ENCODE measurements around the gene MED25. TPM values are rescaled to one million over a fixed set of nuclear protein-coding genes. Genes with fewer than 3 reads are reported as not detected.

MED25 gene
- total and polyA plus RNA-seq, 9 of the 15 experiments (the other 6 are each of a cell fraction or from before 2014, with no cell fraction given), result 4.1 to 93.9 (median 19.3) TPM

DNA sequence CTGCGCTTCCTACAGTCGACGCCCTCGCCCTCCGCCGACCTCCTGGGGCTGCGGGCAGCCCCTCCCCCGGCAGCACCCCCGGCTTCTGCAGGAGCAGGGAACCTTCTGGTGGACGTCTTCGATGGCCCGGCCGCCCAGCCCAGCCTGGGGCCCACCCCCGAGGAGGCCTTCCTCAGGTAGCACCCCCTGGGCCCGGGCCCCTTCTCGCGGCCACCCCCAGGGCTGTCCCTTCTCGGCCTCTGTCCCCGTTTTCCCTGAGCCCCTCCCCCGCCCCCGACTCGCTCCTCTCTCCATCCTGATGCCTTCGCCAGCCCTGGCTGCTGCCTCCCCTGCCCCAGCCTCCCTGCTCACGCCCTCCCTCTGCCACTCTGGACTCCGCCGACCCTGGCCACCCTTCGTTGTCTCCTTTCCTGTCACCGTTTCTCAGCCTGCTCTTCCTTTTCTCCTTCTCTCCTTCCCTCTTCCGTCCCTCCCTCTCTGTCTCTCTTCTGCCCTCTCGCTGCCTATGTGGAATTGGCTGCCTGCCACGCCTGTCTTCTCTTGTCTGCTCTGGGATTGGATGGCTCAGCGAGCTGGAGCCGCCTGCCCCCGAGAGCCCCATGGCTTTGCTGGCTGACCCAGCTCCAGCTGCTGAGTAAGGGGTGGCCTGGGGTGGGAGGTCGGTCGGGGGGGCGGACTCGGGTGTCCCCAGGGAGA is 16.0 kb upstream of the MED25 start (continued):
- TF ChIP-seq CUX1 (CRISPR knock-in tag; IDR thresholded peaks at IDR 0.05) (no peak), MTA2 (IDR thresholded peaks at IDR 0.05; ENCODE audit: low read depth) (no peak), DNMT1 (IDR thresholded peaks at IDR 0.05) (no peak), POLR2G (IDR thresholded peaks at IDR 0.05; ENCODE audit: low read depth, low read length) (0 out of 2 replicates have a peak, but pooled peaks have one; percentile 9), POLR2H (tag; IDR thresholded peaks at IDR 0.05; ENCODE audit: low read depth) (no peak), MEIS2 (IDR thresholded peaks at IDR 0.05; ENCODE audit: partially characterized antibody) (no peak), TCF3 (CRISPR knock-in tag; IDR thresholded peaks at IDR 0.05) (no peak), EHMT2 (IDR thresholded peaks at IDR 0.05) (no peak), CTCF (IDR thresholded peaks at IDR 0.05 in 2 of 3, conservative IDR thresholded peaks at IDR 0.05 in 1 of 3; ENCODE audit: insufficient read depth in 2 of 3, low read depth in 1 of 3, low read length in 3 of 3) (peak in 2 of 3 experiments; percentile 5 to 9; a peak in 1 of 6 replicates), TRIM24 (IDR thresholded peaks at IDR 0.05) (0 out of 4 replicates have a peak, but pooled peaks of 1 of the 2 experiments have one; percentile 14), PYGO2 (tag; IDR thresholded peaks at IDR 0.05) (no peak), ETV1 (tag; conservative IDR thresholded peaks at IDR 0.05; ENCODE audit: low read depth) (no peak), ZNF3 (CRISPR knock-in tag; IDR thresholded peaks at IDR 0.05) (no peak), SP2 (IDR thresholded peaks at IDR 0.05; ENCODE audit: extremely low read depth, low read depth, low read length, poor library complexity, severe bottlenecking) (peak; percentile 54), ASH1L (IDR thresholded peaks at IDR 0.05; ENCODE audit: borderline replicate concordance, low read depth, partially characterized antibody) (peak; percentile 35), TGIF2 (CRISPR knock-in tag; IDR thresholded peaks at IDR 0.05) (no peak)
- TF ChIP-seq, protein P1, sequence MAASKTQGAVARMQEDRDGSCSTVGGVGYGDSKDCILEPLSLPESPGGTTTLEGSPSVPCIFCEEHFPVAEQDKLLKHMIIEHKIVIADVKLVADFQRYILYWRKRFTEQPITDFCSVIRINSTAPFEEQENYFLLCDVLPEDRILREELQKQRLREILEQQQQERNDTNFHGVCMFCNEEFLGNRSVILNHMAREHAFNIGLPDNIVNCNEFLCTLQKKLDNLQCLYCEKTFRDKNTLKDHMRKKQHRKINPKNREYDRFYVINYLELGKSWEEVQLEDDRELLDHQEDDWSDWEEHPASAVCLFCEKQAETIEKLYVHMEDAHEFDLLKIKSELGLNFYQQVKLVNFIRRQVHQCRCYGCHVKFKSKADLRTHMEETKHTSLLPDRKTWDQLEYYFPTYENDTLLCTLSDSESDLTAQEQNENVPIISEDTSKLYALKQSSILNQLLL (CRISPR knock-in tag; IDR thresholded peaks at IDR 0.05; ENCODE audit: borderline replicate concordance), result no peak
- TF ChIP-seq, protein P2, sequence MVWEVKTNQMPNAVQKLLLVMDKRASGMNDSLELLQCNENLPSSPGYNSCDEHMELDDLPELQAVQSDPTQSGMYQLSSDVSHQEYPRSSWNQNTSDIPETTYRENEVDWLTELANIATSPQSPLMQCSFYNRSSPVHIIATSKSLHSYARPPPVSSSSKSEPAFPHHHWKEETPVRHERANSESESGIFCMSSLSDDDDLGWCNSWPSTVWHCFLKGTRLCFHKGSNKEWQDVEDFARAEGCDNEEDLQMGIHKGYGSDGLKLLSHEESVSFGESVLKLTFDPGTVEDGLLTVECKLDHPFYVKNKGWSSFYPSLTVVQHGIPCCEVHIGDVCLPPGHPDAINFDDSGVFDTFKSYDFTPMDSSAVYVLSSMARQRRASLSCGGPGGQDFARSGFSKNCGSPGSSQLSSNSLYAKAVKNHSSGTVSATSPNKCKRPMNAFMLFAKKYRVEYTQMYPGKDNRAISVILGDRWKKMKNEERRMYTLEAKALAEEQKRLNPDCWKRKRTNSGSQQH (CRISPR knock-in tag; IDR thresholded peaks at IDR 0.05), result no peak

All from K562 (cell line).